GM13977 (cell line): ENCODE results near the gene TTI1.
"Not testable (repeated sequence)": the region's sequence is repeated elsewhere in the genome, so short reads cannot be mapped to it uniquely, and the experiment has no call there.

Experiments
- DNase-seq: peaks from one replicate; pipeline ENCODE4 v3.0.0; 2012; ENCODE audit warnings: low spot score
- in situ Hi-C: fragments of 300-500 bp; cut with MboI; formaldehyde crosslinking; loops from one replicate; pipeline ENCODE4 v1.12.0; 2022; ENCODE audit warnings: low sequenced_read_pairs, low pct_unique_long_range_greater_than_20kb, mixed read lengths, inconsistent platforms; ENCODE audit not compliant: unreplicated experiment
- TF ChIP-seq, protein P1 (sequence below): IDR thresholded peaks from 2 replicates; pipeline ENCODE4 v1.5.1; 2012; ENCODE audit warnings: mild to moderate bottlenecking, control low read depth; ENCODE audit not compliant: insufficient read depth; ENCODE audit errors: extremely low read depth, missing control alignments

TTI1 gene

DNA sequence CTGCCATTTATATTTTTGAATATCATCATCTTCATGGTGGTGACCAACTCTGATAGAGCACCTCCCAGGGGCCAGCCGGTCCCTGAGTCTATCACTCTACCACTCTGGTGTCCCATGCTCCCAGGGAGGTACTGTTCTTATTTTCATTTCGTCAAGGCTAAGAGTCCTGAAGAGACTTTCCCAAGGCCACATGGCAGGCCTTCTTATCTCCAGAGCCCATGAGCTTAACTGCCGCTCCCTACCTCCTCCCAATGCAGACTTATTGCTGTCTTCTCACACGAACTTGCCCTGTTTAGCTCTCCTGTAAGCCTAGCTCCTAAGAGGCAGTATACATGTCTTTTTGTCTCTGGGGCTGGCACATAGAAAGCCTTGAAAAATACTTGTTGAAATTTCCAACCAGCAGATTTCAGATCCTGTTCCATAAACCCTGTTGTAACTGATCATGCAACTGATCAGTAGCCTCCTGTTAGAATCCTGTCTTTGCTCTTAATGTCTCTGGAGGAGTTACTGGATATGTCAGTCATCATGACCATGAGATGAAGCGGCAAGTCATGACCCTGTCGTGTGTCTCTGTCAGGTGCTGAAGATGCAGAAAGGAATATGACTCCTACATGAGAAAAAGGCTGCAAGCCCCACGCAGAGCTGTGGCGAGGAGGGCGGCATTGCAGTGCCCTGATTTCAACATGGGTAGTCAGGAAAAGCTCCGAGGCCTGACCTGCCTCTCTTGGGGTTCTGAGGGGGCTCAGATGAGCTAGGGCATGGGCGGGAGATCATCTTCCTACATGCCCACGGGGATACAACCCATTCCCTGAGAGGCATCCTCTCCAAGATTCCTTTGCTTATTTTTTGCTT is 60.0 kb downstream of the TTI1 start:
- no peak for DNase-seq
- TF ChIP-seq, protein P1, sequence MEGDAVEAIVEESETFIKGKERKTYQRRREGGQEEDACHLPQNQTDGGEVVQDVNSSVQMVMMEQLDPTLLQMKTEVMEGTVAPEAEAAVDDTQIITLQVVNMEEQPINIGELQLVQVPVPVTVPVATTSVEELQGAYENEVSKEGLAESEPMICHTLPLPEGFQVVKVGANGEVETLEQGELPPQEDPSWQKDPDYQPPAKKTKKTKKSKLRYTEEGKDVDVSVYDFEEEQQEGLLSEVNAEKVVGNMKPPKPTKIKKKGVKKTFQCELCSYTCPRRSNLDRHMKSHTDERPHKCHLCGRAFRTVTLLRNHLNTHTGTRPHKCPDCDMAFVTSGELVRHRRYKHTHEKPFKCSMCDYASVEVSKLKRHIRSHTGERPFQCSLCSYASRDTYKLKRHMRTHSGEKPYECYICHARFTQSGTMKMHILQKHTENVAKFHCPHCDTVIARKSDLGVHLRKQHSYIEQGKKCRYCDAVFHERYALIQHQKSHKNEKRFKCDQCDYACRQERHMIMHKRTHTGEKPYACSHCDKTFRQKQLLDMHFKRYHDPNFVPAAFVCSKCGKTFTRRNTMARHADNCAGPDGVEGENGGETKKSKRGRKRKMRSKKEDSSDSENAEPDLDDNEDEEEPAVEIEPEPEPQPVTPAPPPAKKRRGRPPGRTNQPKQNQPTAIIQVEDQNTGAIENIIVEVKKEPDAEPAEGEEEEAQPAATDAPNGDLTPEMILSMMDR = no peak
- in situ Hi-C loops = no loop called here

DNA sequence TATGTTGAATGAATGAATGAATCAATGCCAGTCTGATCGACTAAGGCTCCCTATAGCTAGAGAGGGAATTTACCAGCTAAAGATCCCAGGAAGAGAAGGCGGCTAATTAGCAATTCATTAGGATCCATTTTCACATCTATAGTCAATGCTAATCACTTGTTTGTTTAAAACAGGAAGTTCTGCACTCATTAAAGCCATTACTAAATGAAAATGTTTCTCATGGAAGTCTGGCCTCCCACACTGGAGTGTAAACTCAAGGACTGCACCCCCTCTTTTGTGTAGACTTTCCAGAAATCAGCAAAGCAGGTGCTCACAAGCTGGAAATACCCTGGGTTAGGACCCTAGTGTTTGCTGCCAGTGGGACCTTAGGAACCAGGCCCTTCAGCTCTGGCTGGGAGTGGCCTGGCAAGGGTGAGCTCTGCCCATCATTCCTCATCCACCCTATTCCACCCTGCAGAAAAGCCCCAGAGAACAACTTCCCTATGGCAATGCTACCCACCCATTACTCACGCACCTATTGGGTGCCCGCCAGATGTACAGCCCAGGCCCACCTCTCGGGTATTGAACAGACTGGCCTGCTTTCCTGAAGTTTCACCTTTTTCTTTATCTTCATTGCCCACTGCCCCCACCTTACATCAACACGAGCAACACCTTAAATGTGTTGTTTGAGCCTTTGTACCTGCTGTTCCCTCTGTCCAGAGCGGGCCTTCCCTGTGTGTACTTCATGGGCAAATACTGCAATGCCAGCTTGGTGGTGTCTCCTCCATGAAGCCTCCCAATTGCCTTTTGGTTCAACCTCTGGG is 60.8 kb downstream of the TTI1 start:
- in situ Hi-C loops = no loop called here

DNA sequence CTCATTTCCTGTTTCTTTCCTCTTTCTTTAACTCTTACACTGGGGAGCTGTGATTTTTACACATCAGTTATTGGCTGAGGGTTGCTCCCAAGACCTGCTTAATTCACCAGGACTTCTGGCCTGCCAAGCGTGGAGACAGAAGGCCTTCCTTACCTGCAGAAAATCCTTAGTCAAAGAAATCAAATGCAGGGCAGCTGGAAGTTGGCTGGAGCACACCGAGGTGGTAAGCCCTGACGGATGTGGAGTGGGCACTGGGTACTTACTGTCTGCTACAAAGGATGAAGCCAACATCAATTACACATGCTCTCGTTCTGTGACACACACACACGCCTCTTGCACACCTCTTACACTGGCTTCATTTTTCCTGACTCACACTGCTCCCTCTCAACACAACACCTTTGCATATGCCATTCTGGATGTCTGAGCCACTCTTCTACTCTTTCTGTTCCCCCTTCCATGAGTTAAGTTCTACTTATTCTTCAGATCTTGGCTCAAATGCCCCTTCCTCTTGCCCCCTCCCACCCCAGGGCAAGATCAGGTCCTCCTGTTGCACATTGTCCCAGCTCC is 61.6 kb downstream of the TTI1 start:
- TF ChIP-seq, protein P1 = no peak
- no peak for DNase-seq
- in situ Hi-C loops = no loop called here

More for the DNA sequence above, 60.8 kb downstream of the TTI1 start:
- TF ChIP-seq, protein P1 = no peak
- DNase-seq = no peak

DNA sequence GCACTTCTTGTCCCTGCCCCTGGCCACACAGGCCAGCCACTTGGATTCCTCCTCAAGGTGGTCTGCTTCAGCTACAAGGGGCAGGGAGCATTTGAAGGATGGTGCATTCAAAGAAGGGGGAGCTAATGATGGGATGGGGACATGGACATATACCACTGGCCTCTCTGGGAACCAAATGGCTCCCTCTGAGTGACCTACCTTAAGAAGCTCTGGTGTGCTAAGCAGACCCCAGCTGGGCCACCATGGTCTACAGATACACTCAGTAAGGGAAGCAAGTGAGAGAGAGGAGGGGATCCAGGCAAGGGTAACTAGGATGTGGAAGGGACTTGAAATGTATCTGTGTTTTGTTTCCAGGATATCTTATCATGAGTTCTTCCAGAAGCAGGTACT is 62.4 kb downstream of the TTI1 start:
- TF ChIP-seq, protein P1 = no peak
- in situ Hi-C loops = no loop called here

GRCh38 chr20:37969949-37970855 is 63.1 kb downstream of the TTI1 start:
- DNase-seq = no peak
- TF ChIP-seq, protein P1 = no peak
- in situ Hi-C loops = no loop called here

More for the DNA sequence above, 62.4 kb downstream of the TTI1 start:
- no peak for DNase-seq

DNA sequence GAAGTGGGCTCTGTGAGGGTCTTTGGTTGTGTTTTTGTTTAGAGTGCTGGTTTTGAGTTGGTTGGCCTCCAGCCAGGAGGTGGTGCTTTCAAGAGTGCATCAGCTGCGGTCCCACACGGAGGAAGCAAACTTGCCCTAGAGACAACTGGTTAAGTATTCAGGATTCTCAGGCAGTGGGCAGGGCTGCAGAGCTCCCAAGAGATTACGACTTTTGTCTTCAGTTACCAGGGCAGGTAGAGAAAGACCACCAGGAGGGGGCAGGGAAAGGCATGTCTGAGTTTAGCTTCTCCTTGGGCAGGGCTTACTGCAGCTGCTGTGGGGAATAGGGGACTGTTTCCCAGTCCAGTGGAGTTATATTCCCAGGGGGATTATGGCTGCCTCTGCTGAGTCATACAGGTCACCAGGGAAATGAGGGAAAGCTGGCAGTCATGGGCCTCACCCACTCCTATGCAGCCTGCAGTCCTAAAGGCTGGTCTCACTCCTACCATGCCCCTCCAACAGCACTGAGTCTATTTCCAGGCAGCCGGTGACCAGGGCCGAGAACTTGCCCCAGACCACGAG is 64.3 kb downstream of the TTI1 start:
- no peak for DNase-seq
- in situ Hi-C loops = no loop called here
- TF ChIP-seq, protein P1 = no peak

DNA sequence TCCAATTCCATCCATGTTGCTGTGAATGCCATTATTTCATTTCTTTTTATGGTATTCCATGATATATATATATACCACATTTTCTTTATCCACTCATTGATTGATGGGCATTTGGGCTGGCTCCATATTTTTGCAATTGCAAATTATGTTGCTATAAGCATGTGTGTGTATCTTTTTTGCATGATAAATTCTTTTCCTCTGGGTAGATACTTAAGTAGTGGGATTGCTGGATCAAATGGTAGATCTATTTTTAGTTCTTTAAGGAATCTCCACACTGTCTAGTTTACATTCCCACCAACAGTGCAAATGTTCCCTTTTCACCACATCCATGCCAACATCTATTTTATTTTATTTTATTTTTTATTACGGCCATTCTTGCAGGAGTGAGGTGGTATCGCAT is 69.8 kb downstream of the TTI1 start:
- in situ Hi-C loops, DNase-seq: not testable (repeated sequence)
